ENCODE results near the gene FNDC5. TPM values are rescaled to one million over a fixed set of nuclear protein-coding genes. Genes with fewer than 3 reads are reported as not detected.

Gene FNDC5
- total RNA-seq, 2 experiments from 2014 or later, result not detected

DNA sequence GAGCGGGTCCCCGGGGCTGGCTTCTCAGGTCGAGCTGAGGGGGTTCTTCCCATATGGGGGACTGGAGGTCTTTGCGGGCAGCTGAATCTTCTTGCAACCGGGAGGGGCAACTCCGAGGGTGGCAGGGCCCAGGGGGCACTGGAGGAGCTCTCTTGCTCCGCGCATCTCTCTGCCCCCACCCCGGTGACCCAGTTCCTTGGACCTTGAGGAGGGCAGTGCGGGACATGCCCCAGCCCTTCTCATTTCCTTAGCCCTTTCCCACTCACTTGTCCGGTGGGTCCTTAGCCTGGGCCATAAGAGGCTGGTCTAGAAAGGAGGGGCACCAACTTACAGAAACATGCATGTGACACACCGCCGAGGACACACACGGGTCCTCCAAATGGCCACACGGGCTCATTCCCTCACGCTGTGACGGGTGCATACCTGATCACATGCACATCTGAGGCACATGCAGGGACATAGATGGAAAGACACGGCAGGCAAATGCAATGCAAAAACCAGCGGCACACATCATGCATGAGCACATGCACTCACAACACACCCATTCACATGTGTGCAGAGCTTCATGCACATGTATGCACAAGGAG is 16.2 kb upstream of the FNDC5 start:
- H3K27me3 Mint-ChIP-seq (ENCODE audit: low read depth), result peaks cover 57% of the 10 kb centered on the region
- H3K4me3 Mint-ChIP-seq, result no peak overlapping the region
- H3K4me1 Mint-ChIP-seq (ENCODE audit: low read depth), result peaks cover 2% of the 10 kb centered on the region
- no peaks in the 10 kb centered on the region for H3K36me3 Mint-ChIP-seq (ENCODE audit: low read depth)
- no peak overlapping the region for H3K27ac Mint-ChIP-seq
- no peak for DNase-seq
- CTCF ChIA-PET, result interaction anchor here (0.6 to 1.2 kb wide), 4 partner anchors 8 to 366 kb away, joined by 3 to 4 read pairs (median 3); no protein-coding TSS in a partner anchor
- H3K9me3 Mint-ChIP-seq, result no peaks in the 10 kb centered on the region
- intact Hi-C loops (cut with micrococcal nuclease), result no loop called here

DNA sequence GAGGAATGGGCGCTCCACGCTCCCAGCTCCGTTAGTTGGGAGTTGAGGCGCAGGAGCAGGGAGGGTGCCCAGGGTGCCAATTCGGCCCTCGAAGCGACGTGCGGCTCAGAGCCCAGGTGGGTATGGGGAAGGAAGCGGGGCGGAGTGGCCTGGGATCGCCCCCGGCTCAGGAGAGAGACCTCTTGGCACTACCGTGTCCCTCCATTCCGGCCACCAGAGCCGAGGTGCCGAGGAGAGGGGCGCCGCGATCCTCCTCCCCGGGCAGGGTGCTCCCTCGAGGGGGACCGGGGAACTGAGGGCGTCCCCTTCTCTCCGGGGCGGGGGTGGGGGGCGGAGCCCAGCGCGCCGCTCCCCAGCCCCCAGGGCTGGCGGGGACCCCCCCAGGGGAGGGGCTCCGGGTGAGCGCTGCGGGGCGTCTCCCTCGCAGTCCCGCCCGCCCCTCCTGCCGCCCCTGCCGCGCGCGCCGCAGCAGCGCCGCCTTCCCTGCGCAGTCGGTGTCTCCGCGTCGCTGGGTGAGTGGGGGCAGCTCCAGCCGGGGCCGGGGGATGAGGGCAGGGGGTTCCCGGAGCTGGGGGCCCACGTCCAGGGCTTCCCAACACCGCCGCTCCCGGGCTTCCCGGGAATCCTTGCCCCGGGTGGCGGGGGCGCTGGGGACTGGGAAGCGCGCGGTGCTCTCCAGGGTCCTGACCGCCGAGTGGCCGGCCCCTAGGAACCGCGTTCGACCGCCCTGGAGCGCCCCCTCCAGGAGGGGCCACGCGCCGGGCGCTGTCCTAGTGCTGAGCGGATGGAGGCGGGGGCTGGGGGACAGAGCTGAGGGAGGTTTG is 15.5 kb upstream of the FNDC5 start, which contains the start of gene HPCA:
HPCA (plus strand) TSS at position 488 of the 824 bp plus-strand sequence. CDS start 2,408 bp downstream, outside the sequence.
- Mint-ChIP-seq H3K9me3 (no peaks in the 10 kb centered on the region), H3K4me1 (ENCODE audit: low read depth) (peaks cover 2% of the 10 kb centered on the region), H3K27me3 (ENCODE audit: low read depth) (peaks cover 54% of the 10 kb centered on the region), H3K4me3 (no peak within 1 kb of the TSS), H3K27ac (no peak within 1 kb of the TSS), H3K36me3 (ENCODE audit: low read depth) (no peaks in the 10 kb centered on the region)
- intact Hi-C loops (cut with micrococcal nuclease), result no loop called here
- peak; percentile 57 for DNase-seq
- CTCF ChIA-PET, result interaction anchor here (0.7 to 1.7 kb wide), 5 partner anchors 9 to 202 kb away, joined by 3 to 5 read pairs (median 3); no protein-coding TSS in a partner anchor

DNA sequence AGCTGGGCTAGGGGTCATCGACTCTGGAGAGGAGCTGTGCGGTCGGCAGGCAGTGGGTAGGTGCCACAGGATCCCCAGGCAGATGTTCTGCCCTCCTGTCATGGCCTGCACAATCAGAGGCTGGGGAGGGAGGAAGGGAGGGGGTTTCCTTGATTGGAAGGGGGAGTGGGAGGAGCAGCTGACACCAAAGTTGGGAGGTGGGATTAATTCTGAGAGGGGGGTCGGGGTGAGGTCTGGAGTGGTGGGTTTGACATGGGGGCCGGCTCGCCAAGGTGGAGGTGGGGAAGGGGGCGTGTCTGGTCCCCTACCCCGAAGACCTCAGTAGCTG is 14.9 kb upstream of the FNDC5 start:
- CTCF ChIA-PET, result interaction anchor here (1.6 to 1.7 kb wide), 2 partner anchors 9 to 10 kb away, joined by 3 to 5 read pairs; no protein-coding TSS in a partner anchor
- H3K27me3 Mint-ChIP-seq (ENCODE audit: low read depth), result peaks cover 57% of the 10 kb centered on the region
- H3K27ac Mint-ChIP-seq, result no peak overlapping the region
- H3K4me3 Mint-ChIP-seq, result no peak overlapping the region
- intact Hi-C loops (cut with micrococcal nuclease), result no loop called here
- no peaks in the 10 kb centered on the region for H3K9me3 Mint-ChIP-seq
- no peak for DNase-seq
- no peaks in the 10 kb centered on the region for H3K36me3 Mint-ChIP-seq (ENCODE audit: low read depth)
- H3K4me1 Mint-ChIP-seq (ENCODE audit: low read depth), result peaks cover 2% of the 10 kb centered on the region

DNA sequence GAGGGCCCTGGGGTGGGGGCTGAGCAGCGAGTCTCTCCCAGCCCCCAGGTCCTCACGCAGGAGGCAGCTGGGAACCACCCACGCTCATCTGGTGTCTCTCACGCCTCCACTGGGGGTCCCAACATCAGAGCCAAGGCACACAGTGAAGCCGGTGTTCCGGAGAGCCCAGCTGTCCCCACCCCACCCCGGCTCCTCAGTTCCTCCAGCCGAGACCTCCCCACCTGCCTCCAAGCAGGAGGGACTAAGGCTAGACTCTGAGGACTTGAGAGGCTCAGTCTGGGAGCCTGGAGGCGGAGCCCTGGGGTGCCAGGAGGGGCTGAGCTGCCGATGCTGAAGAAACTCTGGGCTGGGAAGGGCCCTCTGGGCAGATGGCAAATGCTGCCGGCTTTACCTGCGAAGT is 14.0 kb upstream of the FNDC5 start:
- Mint-ChIP-seq H3K9me3 (no peaks in the 10 kb centered on the region), H3K27ac (no peak overlapping the region), H3K27me3 (ENCODE audit: low read depth) (peaks cover 53% of the 10 kb centered on the region), H3K4me3 (no peak overlapping the region), H3K4me1 (ENCODE audit: low read depth) (peaks cover 2% of the 10 kb centered on the region), H3K36me3 (ENCODE audit: low read depth) (no peaks in the 10 kb centered on the region)
- CTCF ChIA-PET, result interaction anchor here (0.5 to 1.7 kb wide), 3 partner anchors 8 to 19 kb away, joined by 3 to 5 read pairs (median 3); no protein-coding TSS in a partner anchor
- no peak for DNase-seq
- intact Hi-C loops (cut with micrococcal nuclease), result no loop called here

DNA sequence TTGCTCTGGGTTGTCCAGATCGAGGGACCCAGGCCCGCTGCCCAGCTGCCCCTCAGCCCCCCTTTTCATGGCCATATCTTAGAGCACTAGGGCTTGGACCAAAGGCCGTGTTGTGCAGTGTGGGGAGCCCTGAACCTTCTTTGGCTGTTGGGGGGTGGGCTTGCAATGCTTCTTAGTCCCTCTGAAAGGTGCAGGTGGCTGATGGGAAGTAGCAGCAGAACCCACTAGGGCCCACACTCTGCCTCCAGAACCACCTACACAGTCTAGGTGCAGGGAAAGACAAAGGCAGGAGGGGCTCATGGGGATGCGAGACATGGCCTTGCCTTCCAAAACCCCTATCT is 13.3 kb upstream of the FNDC5 start:
- peaks cover 46% of the 10 kb centered on the region for H3K27me3 Mint-ChIP-seq (ENCODE audit: low read depth)
- intact Hi-C loops (cut with micrococcal nuclease), result no loop called here

DNA sequence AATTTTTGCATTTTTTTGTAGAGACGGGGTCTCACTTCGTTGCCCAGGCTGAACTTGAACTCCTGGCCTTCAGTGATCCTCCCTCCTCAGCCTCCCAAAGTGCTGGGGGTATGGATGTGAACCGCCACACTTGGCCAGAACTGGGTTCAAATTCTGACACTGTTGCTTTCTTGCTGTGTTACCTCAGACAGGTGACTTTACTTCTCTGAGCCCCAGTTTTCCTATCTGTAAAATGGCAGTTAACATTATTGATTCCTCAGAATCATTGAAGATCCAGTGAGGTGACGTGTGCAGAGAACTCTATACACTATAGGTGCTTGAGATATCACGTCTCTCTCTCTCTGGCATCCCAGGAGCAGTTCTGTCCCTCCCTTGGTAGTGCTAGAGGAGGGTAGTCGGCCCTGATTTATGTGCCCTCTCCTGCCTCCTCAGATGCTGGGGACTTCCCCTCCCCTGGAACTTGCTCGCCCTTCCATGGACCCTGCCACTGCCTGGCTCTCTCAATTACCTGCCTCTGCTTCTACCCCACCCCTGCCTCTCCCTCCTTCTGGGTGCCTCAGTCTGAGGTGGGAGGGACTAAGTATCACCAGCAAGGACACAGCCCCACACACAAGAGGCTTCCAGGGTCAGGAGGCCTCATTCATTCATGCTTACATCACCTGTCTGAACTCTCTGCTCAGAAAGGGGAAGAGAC is 12.8 kb upstream of the FNDC5 start:
- intact Hi-C loops (cut with micrococcal nuclease), result no loop called here

More for the DNA sequence above, 13.3 kb upstream of the FNDC5 start:
- no peaks in the 10 kb centered on the region for H3K36me3 Mint-ChIP-seq (ENCODE audit: low read depth)
- peaks cover 2% of the 10 kb centered on the region for H3K4me1 Mint-ChIP-seq (ENCODE audit: low read depth)
- no peaks in the 10 kb centered on the region for H3K9me3 Mint-ChIP-seq
- no peak overlapping the region for H3K27ac Mint-ChIP-seq
- H3K4me3 Mint-ChIP-seq, result no peak overlapping the region
- no peak for DNase-seq
- CTCF ChIA-PET, result no interaction called here

DNA sequence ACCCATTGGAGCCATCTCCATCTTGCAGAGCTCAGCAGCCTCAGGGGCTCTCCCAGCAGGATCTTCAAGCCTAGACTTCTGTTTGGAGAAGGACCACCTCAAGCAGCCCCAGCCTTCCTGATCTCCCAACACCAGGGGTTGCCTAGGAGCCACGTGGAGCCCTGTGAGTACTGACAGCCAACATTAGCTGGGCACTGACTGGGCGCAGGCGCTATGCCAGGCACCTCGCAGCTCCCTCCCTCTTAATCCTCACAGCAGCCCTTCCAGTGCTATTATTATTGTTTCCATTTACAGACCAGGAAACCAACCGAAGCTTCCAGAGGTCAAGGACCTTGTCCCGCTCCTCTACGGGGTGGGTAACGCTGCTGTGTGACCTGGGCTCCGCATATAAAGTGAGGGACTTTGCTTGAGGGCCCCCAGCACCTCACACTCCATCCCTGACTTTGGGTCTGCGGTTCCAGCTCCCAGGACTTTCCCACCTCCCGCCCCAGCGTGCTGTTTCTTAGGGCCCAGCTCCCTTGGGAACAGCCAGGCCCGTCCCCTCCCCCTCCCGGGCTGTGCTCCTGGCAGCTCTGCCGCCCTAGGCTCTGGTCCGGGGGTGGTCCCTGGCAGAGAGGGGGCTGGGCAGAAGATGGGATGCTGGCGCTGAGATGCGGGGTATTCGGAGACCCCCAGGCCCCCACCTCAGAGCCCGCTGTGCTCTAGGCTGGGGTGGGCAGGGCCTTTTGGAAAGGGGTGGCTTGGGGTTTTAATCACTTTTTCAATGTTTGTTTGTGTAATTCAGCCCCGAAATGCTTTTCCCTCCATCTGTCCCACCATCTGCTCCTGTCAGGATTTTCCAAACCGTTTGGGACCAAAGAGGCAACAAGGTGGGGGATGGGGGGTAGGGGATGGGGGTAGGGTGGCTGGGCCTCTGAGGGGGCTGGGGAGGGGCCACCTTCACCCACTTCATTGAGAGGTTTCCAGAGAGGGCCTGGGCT is 11.4 kb upstream of the FNDC5 start:
- no peaks in the 10 kb centered on the region for H3K36me3 Mint-ChIP-seq (ENCODE audit: low read depth)
- CTCF ChIA-PET, result interaction anchor here (1.1 kb wide), 2 partner anchors 9 to 174 kb away, joined by 3 read pairs; no protein-coding TSS in a partner anchor
- no peak for DNase-seq
- no peaks in the 10 kb centered on the region for H3K9me3 Mint-ChIP-seq
- peaks cover 2% of the 10 kb centered on the region for H3K4me1 Mint-ChIP-seq (ENCODE audit: low read depth)
- no peak overlapping the region for H3K27ac Mint-ChIP-seq
- no peak overlapping the region for H3K4me3 Mint-ChIP-seq
- peaks cover 35% of the 10 kb centered on the region for H3K27me3 Mint-ChIP-seq (ENCODE audit: low read depth)
- intact Hi-C loops (cut with micrococcal nuclease), result no loop called here

More for the DNA sequence above, 12.8 kb upstream of the FNDC5 start:
- Mint-ChIP-seq H3K4me3 (no peak overlapping the region), H3K27ac (no peak overlapping the region), H3K27me3 (ENCODE audit: low read depth) (peaks cover 45% of the 10 kb centered on the region), H3K36me3 (ENCODE audit: low read depth) (no peaks in the 10 kb centered on the region), H3K9me3 (no peaks in the 10 kb centered on the region), H3K4me1 (ENCODE audit: low read depth) (peaks cover 2% of the 10 kb centered on the region)
- DNase-seq, result no peak
- CTCF ChIA-PET, result no interaction called here

DNA sequence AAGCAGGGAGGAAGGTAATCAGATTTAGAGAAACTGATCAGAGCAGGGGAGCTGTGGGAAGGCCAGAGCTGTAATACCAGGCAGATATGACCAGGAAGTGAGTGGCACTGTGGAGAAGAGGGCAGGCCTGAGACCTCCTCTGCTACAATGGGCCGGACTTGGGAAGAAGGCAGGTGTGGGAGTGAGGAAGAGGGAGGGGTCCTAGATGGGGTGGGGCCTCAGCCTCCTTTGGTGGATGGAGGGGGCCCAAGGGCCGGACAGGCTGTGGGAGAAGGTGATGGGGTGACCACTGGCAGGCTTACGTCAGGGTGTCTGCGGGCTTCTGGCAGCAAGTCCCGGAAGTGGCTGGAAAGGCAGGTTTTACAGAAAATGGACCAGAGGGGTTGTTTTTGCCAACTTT is 10.6 kb upstream of the FNDC5 start:
- H3K4me3 Mint-ChIP-seq, result no peak overlapping the region
- peaks cover 28% of the 10 kb centered on the region for H3K27me3 Mint-ChIP-seq (ENCODE audit: low read depth)
- no peaks in the 10 kb centered on the region for H3K9me3 Mint-ChIP-seq
- H3K27ac Mint-ChIP-seq, result no peak overlapping the region
- no peaks in the 10 kb centered on the region for H3K36me3 Mint-ChIP-seq (ENCODE audit: low read depth)
- intact Hi-C loops (cut with micrococcal nuclease), result no loop called here
- H3K4me1 Mint-ChIP-seq (ENCODE audit: low read depth), result peaks cover 2% of the 10 kb centered on the region
- no peak for DNase-seq
- CTCF ChIA-PET, result no interaction called here

DNA sequence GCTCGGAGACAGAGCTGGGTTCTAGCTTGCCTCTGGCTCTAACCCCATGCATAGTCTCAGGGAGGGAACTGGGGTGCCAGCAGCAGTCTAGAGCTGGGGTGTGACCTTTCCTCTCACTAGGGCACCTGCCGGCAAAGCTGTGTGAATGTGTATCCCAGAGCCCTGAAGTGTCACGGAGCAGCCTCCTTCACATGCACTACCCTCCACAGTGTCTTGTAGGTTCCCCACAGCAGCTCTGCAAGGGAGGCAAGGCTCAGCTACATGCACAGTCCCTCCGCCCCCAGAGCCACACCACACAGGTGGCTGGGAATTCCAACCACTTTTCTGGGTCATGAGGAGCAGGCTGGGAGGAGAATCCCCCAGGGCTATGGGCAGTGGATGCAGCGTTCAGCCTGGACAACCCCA is 7.9 kb upstream of the FNDC5 start:
- no peaks in the 10 kb centered on the region for H3K4me1 Mint-ChIP-seq (ENCODE audit: low read depth)
- H3K4me3 Mint-ChIP-seq, result no peak overlapping the region
- intact Hi-C loops (cut with micrococcal nuclease), result loop anchor here (5.0 kb wide), 1 partner anchor 489 kb away; no protein-coding TSS in a partner anchor
- DNase-seq, result no peak
- H3K27me3 Mint-ChIP-seq (ENCODE audit: low read depth), result peaks cover 25% of the 10 kb centered on the region
- H3K36me3 Mint-ChIP-seq (ENCODE audit: low read depth), result no peaks in the 10 kb centered on the region
- no peaks in the 10 kb centered on the region for H3K9me3 Mint-ChIP-seq
- CTCF ChIA-PET, result interaction anchor here (0.6 to 1.3 kb wide), 3 partner anchors 10 to 172 kb away, joined by 3 to 7 read pairs (median 3); no protein-coding TSS in a partner anchor
- no peak overlapping the region for H3K27ac Mint-ChIP-seq

DNA sequence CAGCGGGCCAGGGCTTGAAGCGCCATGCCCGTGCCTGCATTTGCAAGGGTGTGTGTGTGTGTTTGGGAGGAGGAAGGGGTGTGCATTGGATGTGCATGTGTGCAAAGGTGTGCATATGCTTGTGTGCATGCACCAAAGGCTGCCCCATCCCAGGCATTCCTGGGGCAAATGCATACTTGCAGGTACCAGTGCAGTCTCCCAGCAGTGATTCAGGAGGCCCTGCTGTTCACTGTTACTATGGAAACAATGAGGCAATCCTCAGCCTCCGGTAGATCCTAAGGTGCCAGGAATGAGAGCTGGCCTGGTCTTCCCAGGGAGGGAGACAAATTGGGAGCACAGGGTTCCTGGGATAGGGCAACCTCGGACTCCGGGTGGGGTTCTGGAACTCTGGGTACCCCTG is 7.5 kb upstream of the FNDC5 start:
- Mint-ChIP-seq H3K36me3 (ENCODE audit: low read depth) (no peaks in the 10 kb centered on the region), H3K27ac (no peak overlapping the region), H3K4me3 (no peak overlapping the region), H3K27me3 (ENCODE audit: low read depth) (peaks cover 24% of the 10 kb centered on the region), H3K4me1 (ENCODE audit: low read depth) (no peaks in the 10 kb centered on the region), H3K9me3 (no peaks in the 10 kb centered on the region)
- CTCF ChIA-PET, result interaction anchor here (0.6 to 1.3 kb wide), 3 partner anchors 10 to 172 kb away, joined by 3 to 7 read pairs (median 3); no protein-coding TSS in a partner anchor
- intact Hi-C loops (cut with micrococcal nuclease), result loop anchor here (5.0 kb wide), 1 partner anchor 489 kb away; no protein-coding TSS in a partner anchor
- DNase-seq, result no peak
